Measurements from ENCODE around the gene TTBK1.

TTBK1 gene

DNA sequence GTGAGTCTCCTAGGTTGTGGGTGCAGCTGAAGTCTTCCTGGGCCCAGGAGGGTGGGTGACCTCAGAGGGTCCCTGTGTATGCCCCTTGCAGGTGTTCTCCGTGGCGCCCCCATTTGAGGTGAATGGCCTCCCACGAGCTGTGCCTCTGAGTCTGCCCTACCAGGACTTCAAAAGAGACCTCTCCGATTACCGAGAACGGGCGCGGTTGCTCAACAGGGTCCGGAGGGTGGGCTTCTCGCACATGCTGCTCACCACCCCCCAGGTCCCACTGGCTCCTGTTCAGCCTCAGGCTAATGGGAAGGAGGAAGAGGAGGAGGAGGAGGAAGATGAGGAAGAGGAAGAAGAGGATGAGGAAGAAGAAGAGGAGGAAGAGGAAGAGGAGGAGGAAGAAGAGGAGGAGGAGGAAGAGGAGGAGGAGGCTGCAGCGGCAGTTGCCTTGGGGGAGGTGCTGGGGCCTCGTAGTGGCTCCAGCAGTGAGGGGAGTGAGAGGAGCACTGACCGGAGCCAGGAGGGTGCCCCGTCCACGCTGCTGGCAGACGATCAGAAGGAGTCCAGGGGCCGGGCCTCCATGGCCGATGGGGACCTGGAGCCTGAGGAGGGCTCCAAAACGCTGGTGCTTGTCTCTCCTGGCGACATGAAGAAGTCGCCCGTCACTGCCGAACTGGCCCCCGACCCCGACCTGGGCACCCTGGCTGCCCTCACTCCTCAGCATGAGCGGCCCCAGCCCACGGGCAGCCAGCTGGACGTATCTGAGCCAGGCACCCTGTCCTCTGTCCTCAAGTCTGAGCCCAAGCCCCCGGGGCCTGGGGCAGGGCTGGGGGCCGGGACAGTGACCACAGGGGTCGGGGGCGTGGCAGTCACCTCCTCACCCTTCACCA lies 39.6 kb downstream of the TTBK1 start:
- no peak for TF ChIP-seq JUND (IDR thresholded peaks at IDR 0.05; ENCODE audit: low read depth)
- DNase-seq (ENCODE audit: low read depth in 1 of 2, low spot score in 1 of 2): no peak
- in situ Hi-C loops (cut with HindIII; ENCODE audit: low pct_unique_long_range_greater_than_20kb, low sequenced_read_pairs): no loop called here

DNA sequence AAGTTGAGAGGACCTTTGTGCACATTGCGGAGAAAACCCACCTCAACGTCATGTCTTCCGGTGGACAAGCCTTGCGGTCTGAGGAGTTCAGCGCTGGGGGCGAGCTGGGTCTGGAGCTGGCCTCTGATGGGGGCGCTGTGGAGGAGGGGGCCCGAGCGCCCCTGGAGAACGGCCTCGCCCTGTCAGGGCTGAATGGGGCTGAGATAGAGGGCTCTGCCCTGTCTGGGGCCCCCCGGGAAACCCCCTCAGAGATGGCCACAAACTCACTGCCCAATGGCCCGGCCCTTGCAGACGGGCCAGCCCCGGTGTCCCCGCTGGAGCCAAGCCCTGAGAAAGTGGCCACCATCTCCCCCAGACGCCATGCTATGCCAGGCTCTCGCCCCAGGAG lies 40.2 kb downstream of the TTBK1 start:
- no peak for DNase-seq (ENCODE audit: low read depth in 1 of 2, low spot score in 1 of 2)
- in situ Hi-C loops (cut with HindIII; ENCODE audit: low pct_unique_long_range_greater_than_20kb, low sequenced_read_pairs): no loop called here
- no peak for TF ChIP-seq JUND (IDR thresholded peaks at IDR 0.05; ENCODE audit: low read depth)

DNA sequence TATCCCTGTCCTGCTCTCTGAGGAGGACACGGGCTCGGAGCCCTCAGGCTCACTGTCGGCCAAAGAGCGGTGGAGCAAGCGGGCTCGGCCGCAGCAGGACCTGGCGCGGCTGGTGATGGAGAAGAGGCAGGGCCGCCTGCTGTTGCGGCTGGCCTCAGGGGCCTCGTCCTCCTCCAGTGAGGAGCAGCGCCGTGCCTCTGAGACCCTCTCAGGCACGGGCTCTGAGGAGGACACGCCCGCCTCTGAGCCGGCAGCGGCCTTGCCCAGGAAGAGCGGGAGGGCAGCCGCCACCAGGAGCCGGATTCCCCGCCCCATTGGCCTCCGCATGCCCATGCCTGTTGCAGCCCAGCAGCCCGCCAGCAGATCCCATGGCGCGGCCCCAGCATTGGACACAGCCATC lies 40.6 kb downstream of the TTBK1 start:
- DNase-seq (ENCODE audit: low read depth in 1 of 2, low spot score in 1 of 2): no peak
- TF ChIP-seq JUND (IDR thresholded peaks at IDR 0.05; ENCODE audit: low read depth): no peak
- in situ Hi-C loops (cut with HindIII; ENCODE audit: low pct_unique_long_range_greater_than_20kb, low sequenced_read_pairs): no loop called here

DNA sequence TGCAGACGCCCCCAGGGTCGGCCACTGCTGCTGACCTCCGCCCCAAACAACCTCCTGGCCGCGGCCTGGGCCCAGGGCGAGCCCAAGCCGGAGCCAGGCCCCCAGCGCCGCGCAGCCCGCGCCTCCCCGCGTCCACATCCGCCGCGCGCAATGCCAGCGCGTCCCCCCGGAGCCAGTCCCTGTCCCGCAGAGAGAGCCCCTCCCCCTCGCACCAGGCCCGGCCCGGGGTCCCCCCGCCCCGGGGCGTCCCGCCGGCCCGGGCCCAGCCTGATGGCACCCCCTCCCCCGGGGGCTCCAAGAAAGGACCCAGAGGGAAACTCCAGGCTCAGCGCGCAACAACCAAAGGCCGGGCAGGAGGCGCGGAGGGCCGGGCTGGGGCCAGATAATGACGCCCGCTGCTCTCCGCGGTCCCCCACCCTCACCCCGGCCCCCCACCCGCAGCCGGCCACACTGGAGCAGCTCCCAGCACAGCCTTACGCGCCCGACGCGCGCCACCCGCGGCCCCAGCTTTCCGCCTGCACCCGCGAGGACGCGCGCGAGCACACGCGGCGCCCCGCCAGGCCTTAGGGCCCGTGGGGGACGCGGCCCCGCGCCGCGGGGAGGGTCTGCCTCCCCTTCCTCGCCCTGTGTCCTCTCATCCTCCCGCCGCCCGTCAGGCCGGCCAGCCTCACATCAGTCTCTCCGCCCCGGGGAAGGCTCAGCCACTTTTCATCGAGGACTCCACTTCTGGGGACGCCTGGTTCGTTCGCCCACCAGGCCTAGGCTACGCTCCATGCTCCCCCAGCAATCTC lies 41.9 kb downstream of the TTBK1 start:
- in situ Hi-C loops (cut with HindIII; ENCODE audit: low pct_unique_long_range_greater_than_20kb, low sequenced_read_pairs): no loop called here
- no peak for TF ChIP-seq JUND (IDR thresholded peaks at IDR 0.05; ENCODE audit: low read depth)
- DNase-seq (ENCODE audit: low read depth in 1 of 2, low spot score in 1 of 2): no peak

DNA sequence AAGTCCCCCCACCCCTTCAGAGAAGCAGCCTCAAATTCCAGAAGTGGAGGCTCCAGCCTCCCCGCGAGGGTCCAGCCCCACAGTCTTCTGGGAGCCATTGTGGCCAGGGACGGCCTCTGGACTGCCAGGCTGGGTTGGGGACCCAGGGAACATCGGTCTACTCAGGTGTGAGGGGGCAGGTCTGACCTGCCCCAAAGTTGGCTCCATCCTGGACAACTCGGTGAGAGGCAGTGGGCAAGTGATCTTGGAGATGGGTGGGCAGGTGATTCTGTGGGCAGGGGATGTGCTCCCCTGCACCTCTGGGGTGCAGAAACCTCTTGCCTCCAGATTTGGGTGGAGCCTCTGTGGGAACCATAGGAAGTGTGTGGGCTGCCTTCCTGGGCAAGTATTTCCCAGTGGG lies 42.6 kb downstream of the TTBK1 start:
- DNase-seq (ENCODE audit: low read depth in 1 of 2, low spot score in 1 of 2): no peak
- TF ChIP-seq JUND (IDR thresholded peaks at IDR 0.05; ENCODE audit: low read depth): no peak
- in situ Hi-C loops (cut with HindIII; ENCODE audit: low pct_unique_long_range_greater_than_20kb, low sequenced_read_pairs): no loop called here

DNA sequence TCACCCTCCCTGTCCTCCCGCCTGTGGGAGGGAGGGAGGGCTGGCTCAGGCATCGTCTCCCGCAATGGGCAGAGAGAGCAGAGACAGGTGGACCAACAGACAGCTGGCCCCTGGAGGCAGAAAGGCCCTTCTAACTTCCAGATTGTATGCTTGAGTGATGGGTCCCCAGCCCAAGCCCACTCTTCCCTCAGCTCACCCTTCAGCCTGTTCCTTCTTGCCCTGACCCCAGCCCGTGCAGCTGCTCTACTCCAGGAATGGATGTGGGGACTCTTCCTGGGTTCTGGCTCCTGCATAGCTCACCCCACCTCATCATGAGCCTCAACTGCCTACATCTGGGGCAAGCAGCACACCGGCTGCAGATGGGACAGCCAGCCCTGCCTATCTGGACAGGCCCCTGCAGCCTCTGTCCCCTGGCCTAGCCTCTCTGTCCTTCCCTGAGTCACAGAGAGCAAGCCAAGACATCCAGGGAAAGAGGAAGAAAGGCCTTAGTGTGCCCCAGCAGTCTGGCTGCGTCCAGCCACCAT lies 43.2 kb downstream of the TTBK1 start:
- DNase-seq (ENCODE audit: low read depth in 1 of 2, low spot score in 1 of 2): no peak
- in situ Hi-C loops (cut with HindIII; ENCODE audit: low pct_unique_long_range_greater_than_20kb, low sequenced_read_pairs): no loop called here
- no peak for TF ChIP-seq JUND (IDR thresholded peaks at IDR 0.05; ENCODE audit: low read depth)

DNA sequence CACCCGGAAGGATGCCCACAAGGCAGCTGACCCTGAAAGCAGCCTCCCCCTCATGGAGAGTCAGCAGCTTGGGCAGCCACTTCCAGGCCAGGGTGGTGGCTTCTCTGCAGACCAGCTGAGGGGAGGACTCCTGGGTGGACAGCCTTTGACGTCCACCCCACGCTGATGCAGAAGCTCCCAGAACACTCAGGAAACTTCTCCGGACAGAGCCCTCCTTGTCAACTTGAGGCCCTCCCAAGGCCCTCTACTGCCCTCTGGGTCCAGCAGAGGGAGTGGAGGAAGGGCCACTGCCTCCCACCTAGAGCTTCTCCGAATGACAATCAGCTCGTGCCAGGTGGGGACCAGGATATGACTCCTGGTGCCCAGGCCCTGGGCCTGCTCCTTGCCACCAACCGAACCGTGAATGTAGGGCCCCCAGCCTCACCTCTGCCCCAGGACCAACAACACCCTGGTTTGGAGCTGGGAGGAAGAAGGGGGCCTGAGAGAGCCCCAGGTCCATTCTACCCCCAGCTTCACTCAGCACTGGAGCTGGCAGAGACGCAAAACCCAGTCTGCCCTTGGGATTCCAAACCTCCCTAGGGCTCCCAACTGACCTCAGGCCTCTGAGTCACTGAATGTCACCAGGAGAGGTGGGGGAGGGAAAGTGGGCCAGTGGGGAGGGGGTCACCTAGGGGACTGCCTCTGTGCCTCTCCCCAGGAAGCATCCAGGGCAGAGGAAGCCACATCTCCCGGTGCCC lies 43.9 kb downstream of the TTBK1 start:
- in situ Hi-C loops (cut with HindIII; ENCODE audit: low pct_unique_long_range_greater_than_20kb, low sequenced_read_pairs): no loop called here
- no peak for DNase-seq (ENCODE audit: low read depth in 1 of 2, low spot score in 1 of 2)
- TF ChIP-seq JUND (IDR thresholded peaks at IDR 0.05; ENCODE audit: low read depth): no peak

DNA sequence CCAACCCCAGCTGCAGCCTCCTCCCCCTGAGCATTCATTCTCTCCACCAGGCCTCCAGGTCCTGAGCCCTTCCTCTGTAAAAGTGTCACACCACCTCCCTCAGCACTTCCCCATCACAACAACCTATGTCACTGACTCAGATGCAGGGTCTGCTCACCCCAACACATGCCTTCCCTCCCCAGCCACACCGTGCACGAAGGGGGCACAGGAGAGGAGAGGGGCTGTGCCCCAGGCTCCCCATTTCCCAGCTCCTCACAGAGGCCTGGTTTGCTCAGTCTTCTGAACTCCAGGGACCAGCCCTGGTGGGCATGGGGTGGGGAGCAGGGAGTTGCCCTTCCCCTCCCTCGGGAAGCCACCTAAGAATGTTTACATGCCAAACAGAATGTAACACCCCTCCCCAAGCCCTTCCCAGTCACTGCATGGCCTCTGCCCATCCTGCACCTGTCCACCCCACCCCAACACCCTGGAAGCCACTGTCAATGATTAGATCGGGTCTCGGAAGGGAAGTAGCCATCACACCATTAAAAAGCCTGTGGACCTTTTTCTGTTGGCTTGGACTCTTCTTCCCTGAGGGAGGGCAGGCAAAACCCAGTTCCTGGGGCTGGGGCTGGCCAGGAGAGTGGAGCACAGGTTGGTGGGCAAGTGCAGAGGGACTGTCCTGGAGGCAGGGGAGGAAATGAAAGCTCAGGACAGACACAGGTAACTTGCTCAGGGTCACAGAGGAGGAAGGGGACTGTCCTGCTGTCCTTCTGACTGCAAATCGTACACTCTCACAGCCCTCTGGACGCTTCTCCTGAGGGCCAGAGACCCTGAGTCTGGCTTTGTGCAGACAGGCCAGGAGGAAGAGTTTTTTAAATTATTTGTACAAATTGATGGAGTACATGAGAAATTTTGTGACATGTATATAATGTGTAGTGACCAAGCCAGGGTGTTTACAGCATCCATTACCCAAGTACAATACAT lies 44.7 kb downstream of the TTBK1 start:
- TF ChIP-seq JUND (IDR thresholded peaks at IDR 0.05; ENCODE audit: low read depth): no peak
- in situ Hi-C loops (cut with HindIII; ENCODE audit: low pct_unique_long_range_greater_than_20kb, low sequenced_read_pairs): no loop called here

DNA sequence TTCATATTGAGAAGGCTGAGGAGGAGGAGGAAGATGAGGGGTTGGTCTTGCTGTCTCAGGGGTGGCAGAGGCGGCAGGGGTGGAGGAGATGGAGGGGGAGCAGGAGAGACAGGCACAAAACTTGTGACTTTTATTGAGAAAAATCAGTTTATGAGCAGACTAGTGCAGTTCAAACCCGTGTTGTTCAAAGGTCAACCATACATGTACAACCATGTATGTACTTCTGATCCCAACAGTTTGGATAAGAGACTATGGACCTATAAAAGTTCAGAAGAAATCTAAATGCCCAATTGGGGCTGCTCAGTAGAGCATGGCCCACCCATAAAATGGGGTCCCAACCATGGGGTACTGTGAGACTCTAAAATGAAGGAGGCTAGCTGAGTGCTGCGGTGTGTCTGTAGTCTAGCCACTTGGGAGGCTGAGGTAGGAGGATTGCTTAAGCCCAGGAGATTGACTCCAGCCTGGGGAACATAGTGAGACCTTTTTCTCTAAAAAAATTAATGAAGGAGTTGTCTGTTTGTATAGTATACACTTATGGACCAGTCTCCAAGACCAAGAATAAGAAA lies 47.1 kb downstream of the TTBK1 start:
- in situ Hi-C loops (cut with HindIII; ENCODE audit: low pct_unique_long_range_greater_than_20kb, low sequenced_read_pairs): no loop called here
- TF ChIP-seq JUND (IDR thresholded peaks at IDR 0.05; ENCODE audit: low read depth): no peak
- DNase-seq (ENCODE audit: low read depth in 1 of 2, low spot score in 1 of 2): no peak

More for the DNA sequence above, 44.7 kb downstream of the TTBK1 start:
- DNase-seq (ENCODE audit: low read depth in 1 of 2, low spot score in 1 of 2): no peak

DNA sequence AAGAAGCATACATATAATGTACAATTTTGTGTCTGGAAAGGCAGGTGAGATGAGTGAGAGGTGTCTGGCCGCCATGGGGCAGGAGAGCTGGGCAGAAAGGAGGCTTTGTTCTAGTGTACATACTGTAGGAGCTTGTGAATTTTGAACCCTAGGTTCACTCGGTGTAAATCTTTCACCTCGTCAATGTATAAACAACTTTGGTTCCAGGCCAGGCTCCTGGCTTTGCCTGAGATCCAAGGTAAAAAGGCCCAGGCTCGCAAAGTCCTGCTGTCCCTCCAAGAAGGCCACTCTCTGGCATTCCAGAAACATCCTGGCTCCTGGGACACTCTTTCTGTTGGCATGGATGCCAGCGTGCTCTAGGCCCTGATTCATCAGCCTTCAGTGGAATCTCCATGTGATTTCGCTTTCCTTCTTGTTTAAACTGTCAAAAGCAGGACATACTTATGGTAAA lies 47.6 kb downstream of the TTBK1 start:
- in situ Hi-C loops (cut with HindIII; ENCODE audit: low pct_unique_long_range_greater_than_20kb, low sequenced_read_pairs): no loop called here
- TF ChIP-seq JUND (IDR thresholded peaks at IDR 0.05; ENCODE audit: low read depth): no peak
- no peak for DNase-seq (ENCODE audit: low read depth in 1 of 2, low spot score in 1 of 2)

DNA sequence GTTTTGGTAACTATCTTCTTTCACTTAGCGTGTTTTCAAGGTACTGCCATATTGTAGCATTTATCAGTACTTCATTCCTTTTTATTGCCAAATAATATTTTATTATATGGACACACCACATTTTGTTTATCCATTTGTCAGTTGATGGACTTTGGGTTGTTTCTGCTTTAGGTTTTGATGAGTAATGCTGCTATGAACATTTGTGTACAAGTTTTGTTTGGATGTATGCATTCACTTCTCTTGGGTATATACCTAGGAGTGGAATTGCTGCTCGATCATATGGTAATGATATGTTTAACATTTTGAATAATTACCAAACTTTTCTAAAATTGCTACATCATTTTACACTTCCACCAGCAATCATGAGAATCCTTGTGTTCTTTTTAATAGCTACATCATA lies 48.4 kb downstream of the TTBK1 start:
- TF ChIP-seq JUND (IDR thresholded peaks at IDR 0.05; ENCODE audit: low read depth): no peak
- in situ Hi-C loops (cut with HindIII; ENCODE audit: low pct_unique_long_range_greater_than_20kb, low sequenced_read_pairs): no loop called here
- no peak for DNase-seq (ENCODE audit: low read depth in 1 of 2, low spot score in 1 of 2)
